SK-N-SH (cell line): ENCODE measurements around the gene INF2. TPM values are rescaled to one million over a fixed set of nuclear protein-coding genes. Genes with fewer than 3 reads are reported as not detected.

Experiments
- CTCF ChIA-PET: fragments of 300-600, 350-600 bp; formaldehyde crosslinking; extraction: SDS; loops from one replicate; lab custom pipeline; 2021; lab: Yijun Ruan, JAX
- POLR2A ChIA-PET: fragments of 350-600 bp; sonication (Branson Sonifier 250); formaldehyde crosslinking; extraction: SDS; loops from one replicate; lab custom pipeline; 2020; ENCODE audit warnings: antibody characterized with exemption, inconsistent platforms; lab: Yijun Ruan, JAX
- DNase-seq: peaks from one replicate; pipeline ENCODE4 v3.0.0; 2012
- H2AFZ ChIP-seq: fragments of 200-600 bp; sonication (generic); 2 replicates; pipeline ENCODE4 v1.8.1; 2016; ENCODE audit warnings: antibody characterized with exemption, mild to moderate bottlenecking, low read depth
- H3F3A ChIP-seq: fragments of 200-600 bp; sonication (generic); replicated peaks from 2 replicates; pipeline ENCODE3; 2016; ENCODE audit warnings: antibody characterized with exemption, mild to moderate bottlenecking; ENCODE audit not compliant: insufficient read depth
- H3K27ac ChIP-seq, 2 experiments: fragments of 200-500 bp in 1 of 2; fragments of 200-600 bp in 1 of 2; sonication (Bioruptor generic) in 1 of 2; sonication (generic), shearing (Covaris generic) in 1 of 2; 2 replicates each; pipeline versions ENCODE4 v1.5.1 to v1.6.1; 2014 to 2016; ENCODE audit warnings: low read depth in 2 of 2, inconsistent platforms in 1 of 2, low read length in 1 of 2, mild to moderate bottlenecking in 1 of 2, mixed read lengths in 1 of 2
- H3K27me3 ChIP-seq: fragments of 200-600 bp; sonication (generic), shearing (Covaris generic); 2 replicates; pipeline ENCODE4 v1.6.1; 2016; ENCODE audit warnings: mixed run types; ENCODE audit not compliant: insufficient read depth
- H3K36me3 ChIP-seq, 2 experiments: fragments of 200-500 bp in 1 of 2; fragments of 200-600 bp in 1 of 2; sonication (Bioruptor generic) in 1 of 2; sonication (generic) in 1 of 2; replicated peaks in 1 of 2; 2 replicates each; pipeline versions ENCODE3 to v1.5.1; 2014 to 2016; ENCODE audit warnings: low read length in 1 of 2, mild to moderate bottlenecking in 1 of 2; ENCODE audit not compliant: insufficient read depth in 2 of 2, control insufficient read depth in 1 of 2
- H3K4me1 ChIP-seq, 2 experiments: fragments of 200-500 bp in 1 of 2; fragments of 200-600 bp in 1 of 2; sonication (Bioruptor generic) in 1 of 2; sonication (generic), shearing (Covaris generic) in 1 of 2; 2 replicates each; pipeline versions ENCODE4 v1.5.1 to v1.6.1; 2014 to 2016; ENCODE audit warnings: low read depth in 1 of 2, low read length in 1 of 2, mixed run types in 1 of 2; ENCODE audit not compliant: insufficient read depth in 2 of 2, control insufficient read depth in 1 of 2
- H3K4me2 ChIP-seq: fragments of 200-600 bp; sonication (generic), shearing (Covaris generic); 2 replicates; pipeline ENCODE4 v1.6.1; 2017; ENCODE audit warnings: mixed run types
- H3K4me3 ChIP-seq, 2 experiments: fragments of 200-500 bp in 1 of 2; fragments of 200-600 bp in 1 of 2; sonication (Bioruptor generic) in 1 of 2; sonication (generic), shearing (Covaris generic) in 1 of 2; 2 replicates each; pipeline versions ENCODE4 v1.5.1 to v1.8.1; 2014 to 2016; ENCODE audit warnings: low read depth in 2 of 2, inconsistent platforms in 1 of 2, low read length in 1 of 2, mild to moderate bottlenecking in 1 of 2, mixed read lengths in 1 of 2, moderate library complexity in 1 of 2
- H3K79me2 ChIP-seq: fragments of 200-600 bp; sonication (generic); 2 replicates; pipeline ENCODE4 v1.8.1; 2017; ENCODE audit warnings: mild to moderate bottlenecking; ENCODE audit not compliant: insufficient read depth
- H3K9ac ChIP-seq: fragments of 200-600 bp; sonication (generic); 2 replicates; pipeline ENCODE4 v1.6.1; 2017; ENCODE audit warnings: mixed run types
- H3K9me2 ChIP-seq: fragments of 200-600 bp; sonication (generic); 2 replicates; pipeline ENCODE4 v1.6.1; 2017; ENCODE audit warnings: mixed run types
- H3K9me3 ChIP-seq: fragments of 200-600 bp; sonication (generic); 2 replicates; pipeline ENCODE4 v1.6.1; 2017; ENCODE audit warnings: mixed run types, mild to moderate bottlenecking, moderate library complexity
- H4K20me1 ChIP-seq: fragments of 200-600 bp; sonication (generic); 2 replicates; pipeline ENCODE4 v1.6.1; 2017; ENCODE audit warnings: mild to moderate bottlenecking, mixed run types; ENCODE audit not compliant: insufficient read depth
- FOSL2 ChIP-seq: IDR thresholded peaks from 2 replicates; pipeline ENCODE4 v1.4.0; 2012; ENCODE audit warnings: low read depth, mild to moderate bottlenecking, moderate library complexity, borderline replicate concordance
- GATA2 ChIP-seq: sonication (generic); formaldehyde crosslinking; IDR thresholded peaks from 2 replicates; pipeline ENCODE4 v1.5.0; 2020; ENCODE audit warnings: mild to moderate bottlenecking, missing genetic modification reagents
- JUND ChIP-seq: IDR thresholded peaks from 2 replicates; pipeline ENCODE4 v1.4.0; 2012
- MXI1 ChIP-seq: IDR thresholded peaks from 2 replicates; pipeline ENCODE4 v1.6.1; 2012; ENCODE audit warnings: mild to moderate bottlenecking, low read depth, low read length, improper control_type of control experiment
- POLR2AphosphoS5 ChIP-seq: IDR thresholded peaks from 2 replicates; pipeline ENCODE4 v1.6.1; 2012; ENCODE audit warnings: low read depth, low read length
- RAD21 ChIP-seq: IDR thresholded peaks from 2 replicates; pipeline ENCODE4 v1.6.1; 2012; ENCODE audit warnings: mild to moderate bottlenecking, low read length
- RCOR1 ChIP-seq: fragments of 150-350 bp; IDR thresholded peaks from 2 replicates; pipeline ENCODE4 v1.6.1; 2017; ENCODE audit warnings: antibody characterized with exemption, low read length
- RFX5 ChIP-seq: IDR thresholded peaks from 2 replicates; pipeline ENCODE4 v1.6.1; 2012; ENCODE audit warnings: mild to moderate bottlenecking, improper control_type of control experiment, low read length
- RXRA ChIP-seq: IDR thresholded peaks from 2 replicates; pipeline ENCODE4 v1.4.0; 2012; ENCODE audit warnings: low read depth, mild to moderate bottlenecking, borderline replicate concordance
- YY1 ChIP-seq: IDR thresholded peaks from 2 replicates; pipeline ENCODE4 v1.4.0; 2012; ENCODE audit warnings: low read depth, mild to moderate bottlenecking
- WGBS: methylation state at CpG from one replicate; pipeline ENCODE4 v1.1.6; 2017; ENCODE audit warnings: low lambda C conversion rate; 5-methylcytosine and 5-hydroxymethylcytosine counted together
- polyA plus RNA-seq, 3 experiments: library from polyadenylated mRNA; depleted of rRNA; stranded (reverse); fragments of >200 nt; gene quantifications; 2 replicates each; pipeline ENCODE4 v1.2.3, GENCODE V29; 2012
- TF ChIP-seq, protein P1 (sequence below): fragments of 200-600 bp; sonication (generic); IDR thresholded peaks from 2 replicates; pipeline ENCODE4 v1.6.1; 2017; ENCODE audit warnings: antibody characterized with exemption, mild to moderate bottlenecking, moderate library complexity
- TF ChIP-seq, protein P2 (sequence below): IDR thresholded peaks from 2 replicates; pipeline ENCODE4 v1.6.1; 2012; ENCODE audit warnings: mild to moderate bottlenecking, low read depth, low read length, moderate library complexity
- TF ChIP-seq, protein P3 (sequence below): fragments of 150-350 bp; IDR thresholded peaks from 2 replicates; pipeline ENCODE4 v1.6.1; 2017; ENCODE audit warnings: antibody characterized with exemption, low read length, low read depth, borderline replicate concordance

The INF2 gene
- polyA plus RNA-seq, 1 of the 3 experiments (the other 2 are of a cell fraction), result 32.5 TPM

DNA sequence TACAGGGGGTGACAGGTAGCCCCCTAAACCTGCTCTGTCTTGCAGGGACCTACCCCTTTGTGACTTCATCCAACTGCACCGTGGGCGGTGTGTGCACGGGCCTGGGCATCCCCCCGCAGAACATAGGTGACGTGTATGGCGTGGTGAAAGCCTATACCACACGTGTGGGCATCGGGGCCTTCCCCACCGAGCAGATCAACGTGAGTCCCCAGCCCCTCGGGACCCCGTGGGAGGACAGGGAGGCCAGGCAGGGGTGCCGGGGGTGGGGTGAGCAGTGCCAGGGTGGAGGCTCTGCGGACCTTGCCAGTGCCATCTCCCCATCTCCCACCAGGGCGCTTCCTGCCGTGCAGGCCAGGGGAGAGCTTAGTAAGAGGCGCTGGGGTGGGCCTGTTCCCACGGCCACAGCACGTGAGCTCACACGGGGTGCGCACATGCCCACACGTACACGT is 52.4 kb downstream of the INF2 start:
- H3K36me3 ChIP-seq, result peaks cover 0 to 5% of the 10 kb centered on the region in 2 experiments
- CTCF ChIA-PET, result interaction anchor here (0.7 to 1.4 kb wide), 2 partner anchors 9 to 27 kb away, joined by 3 read pairs; no protein-coding TSS in a partner anchor
- H4K20me1 ChIP-seq, result no peaks in the 10 kb centered on the region

More for the DNA sequence above, 52.4 kb downstream of the INF2 start:
- Histone ChIP-seq H2AFZ (no peak overlapping the region), H3K4me2 (no peak overlapping the region), H3K4me3 (no peak overlapping the region), H3K27me3 (no peaks in the 10 kb centered on the region), H3K79me2 (no peaks in the 10 kb centered on the region), H3K9me2 (no peaks in the 10 kb centered on the region), H3K9me3 (no peaks in the 10 kb centered on the region), H3K9ac (no peak overlapping the region), H3F3A (no peaks in the 10 kb centered on the region), H3K4me1 (no peaks in the 10 kb centered on the region; a peak in 1 of 4 replicates), H3K27ac (no peak overlapping the region)
- 92% methylated on average over 13 of the region's 23 CpGs for WGBS
- POLR2A ChIA-PET, result interaction anchor here (0.6 kb wide), 1 partner anchor 9 kb away, joined by 3 read pairs; no protein-coding TSS in a partner anchor
- no peak for TF ChIP-seq JUND
- TF ChIP-seq GATA2 (CRISPR knock-in tag), result no peak
- TF ChIP-seq, protein P1, sequence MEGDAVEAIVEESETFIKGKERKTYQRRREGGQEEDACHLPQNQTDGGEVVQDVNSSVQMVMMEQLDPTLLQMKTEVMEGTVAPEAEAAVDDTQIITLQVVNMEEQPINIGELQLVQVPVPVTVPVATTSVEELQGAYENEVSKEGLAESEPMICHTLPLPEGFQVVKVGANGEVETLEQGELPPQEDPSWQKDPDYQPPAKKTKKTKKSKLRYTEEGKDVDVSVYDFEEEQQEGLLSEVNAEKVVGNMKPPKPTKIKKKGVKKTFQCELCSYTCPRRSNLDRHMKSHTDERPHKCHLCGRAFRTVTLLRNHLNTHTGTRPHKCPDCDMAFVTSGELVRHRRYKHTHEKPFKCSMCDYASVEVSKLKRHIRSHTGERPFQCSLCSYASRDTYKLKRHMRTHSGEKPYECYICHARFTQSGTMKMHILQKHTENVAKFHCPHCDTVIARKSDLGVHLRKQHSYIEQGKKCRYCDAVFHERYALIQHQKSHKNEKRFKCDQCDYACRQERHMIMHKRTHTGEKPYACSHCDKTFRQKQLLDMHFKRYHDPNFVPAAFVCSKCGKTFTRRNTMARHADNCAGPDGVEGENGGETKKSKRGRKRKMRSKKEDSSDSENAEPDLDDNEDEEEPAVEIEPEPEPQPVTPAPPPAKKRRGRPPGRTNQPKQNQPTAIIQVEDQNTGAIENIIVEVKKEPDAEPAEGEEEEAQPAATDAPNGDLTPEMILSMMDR, result no peak
- TF ChIP-seq, protein P2, sequence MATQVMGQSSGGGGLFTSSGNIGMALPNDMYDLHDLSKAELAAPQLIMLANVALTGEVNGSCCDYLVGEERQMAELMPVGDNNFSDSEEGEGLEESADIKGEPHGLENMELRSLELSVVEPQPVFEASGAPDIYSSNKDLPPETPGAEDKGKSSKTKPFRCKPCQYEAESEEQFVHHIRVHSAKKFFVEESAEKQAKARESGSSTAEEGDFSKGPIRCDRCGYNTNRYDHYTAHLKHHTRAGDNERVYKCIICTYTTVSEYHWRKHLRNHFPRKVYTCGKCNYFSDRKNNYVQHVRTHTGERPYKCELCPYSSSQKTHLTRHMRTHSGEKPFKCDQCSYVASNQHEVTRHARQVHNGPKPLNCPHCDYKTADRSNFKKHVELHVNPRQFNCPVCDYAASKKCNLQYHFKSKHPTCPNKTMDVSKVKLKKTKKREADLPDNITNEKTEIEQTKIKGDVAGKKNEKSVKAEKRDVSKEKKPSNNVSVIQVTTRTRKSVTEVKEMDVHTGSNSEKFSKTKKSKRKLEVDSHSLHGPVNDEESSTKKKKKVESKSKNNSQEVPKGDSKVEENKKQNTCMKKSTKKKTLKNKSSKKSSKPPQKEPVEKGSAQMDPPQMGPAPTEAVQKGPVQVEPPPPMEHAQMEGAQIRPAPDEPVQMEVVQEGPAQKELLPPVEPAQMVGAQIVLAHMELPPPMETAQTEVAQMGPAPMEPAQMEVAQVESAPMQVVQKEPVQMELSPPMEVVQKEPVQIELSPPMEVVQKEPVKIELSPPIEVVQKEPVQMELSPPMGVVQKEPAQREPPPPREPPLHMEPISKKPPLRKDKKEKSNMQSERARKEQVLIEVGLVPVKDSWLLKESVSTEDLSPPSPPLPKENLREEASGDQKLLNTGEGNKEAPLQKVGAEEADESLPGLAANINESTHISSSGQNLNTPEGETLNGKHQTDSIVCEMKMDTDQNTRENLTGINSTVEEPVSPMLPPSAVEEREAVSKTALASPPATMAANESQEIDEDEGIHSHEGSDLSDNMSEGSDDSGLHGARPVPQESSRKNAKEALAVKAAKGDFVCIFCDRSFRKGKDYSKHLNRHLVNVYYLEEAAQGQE, result no peak
- no peak for TF ChIP-seq FOSL2
- TF ChIP-seq, protein P3, sequence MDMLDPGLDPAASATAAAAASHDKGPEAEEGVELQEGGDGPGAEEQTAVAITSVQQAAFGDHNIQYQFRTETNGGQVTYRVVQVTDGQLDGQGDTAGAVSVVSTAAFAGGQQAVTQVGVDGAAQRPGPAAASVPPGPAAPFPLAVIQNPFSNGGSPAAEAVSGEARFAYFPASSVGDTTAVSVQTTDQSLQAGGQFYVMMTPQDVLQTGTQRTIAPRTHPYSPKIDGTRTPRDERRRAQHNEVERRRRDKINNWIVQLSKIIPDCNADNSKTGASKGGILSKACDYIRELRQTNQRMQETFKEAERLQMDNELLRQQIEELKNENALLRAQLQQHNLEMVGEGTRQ, result no peak
- TF ChIP-seq RAD21, result no peak
- no peak for TF ChIP-seq MXI1
- no peak for TF ChIP-seq RFX5
- TF ChIP-seq YY1, result no peak
- no peak for TF ChIP-seq RCOR1
- TF ChIP-seq RXRA, result no peak
- no peak for TF ChIP-seq POLR2AphosphoS5
- DNase-seq, result no peak
